NAMALWA (cell line): ENCODE measurements around the gene PRR19.
A peak's percentile ranks its signal among the peaks of the same experiment; 100 is the strongest.
"Not testable (repeated sequence)": the region's sequence is repeated elsewhere in the genome, so short reads cannot be mapped to it uniquely, and the experiment has no call there.

ENCODE experiments used
- DNase-seq: peaks from one replicate; pipeline ENCODE4 v3.0.0-alpha.2; 2015; ENCODE audit warnings: low spot score

PRR19 gene

GRCh38 chr19:42325896-42326771, 24.2 kb downstream of the PRR19 start:
- peak; percentile 62 for DNase-seq

- DNase-seq, result no peak
Observed at GRCh38 chr19:42326969-42327368, 25.0 kb downstream of the PRR19 start.

DNA sequence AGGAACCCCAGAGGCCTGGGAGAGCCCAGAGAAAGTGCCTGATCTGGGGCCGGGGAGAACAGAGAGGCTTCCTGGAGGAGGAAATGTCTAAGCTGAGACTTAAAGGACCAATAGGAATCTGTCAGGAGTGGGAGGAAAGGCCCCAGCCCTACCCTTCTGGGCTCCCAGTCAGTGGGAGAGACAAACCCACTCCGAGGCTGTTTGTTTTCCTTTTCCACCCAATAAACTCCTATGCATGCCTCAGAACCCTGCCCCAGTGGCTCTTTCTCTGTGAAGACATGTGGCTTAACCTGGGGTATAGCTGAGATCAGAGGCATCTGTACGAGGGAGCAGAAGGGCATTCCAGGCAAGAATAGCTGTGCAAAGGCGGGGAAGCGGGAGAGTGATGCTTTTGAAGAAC, 25.4 kb downstream of the PRR19 start:
- no peak for DNase-seq

DNA sequence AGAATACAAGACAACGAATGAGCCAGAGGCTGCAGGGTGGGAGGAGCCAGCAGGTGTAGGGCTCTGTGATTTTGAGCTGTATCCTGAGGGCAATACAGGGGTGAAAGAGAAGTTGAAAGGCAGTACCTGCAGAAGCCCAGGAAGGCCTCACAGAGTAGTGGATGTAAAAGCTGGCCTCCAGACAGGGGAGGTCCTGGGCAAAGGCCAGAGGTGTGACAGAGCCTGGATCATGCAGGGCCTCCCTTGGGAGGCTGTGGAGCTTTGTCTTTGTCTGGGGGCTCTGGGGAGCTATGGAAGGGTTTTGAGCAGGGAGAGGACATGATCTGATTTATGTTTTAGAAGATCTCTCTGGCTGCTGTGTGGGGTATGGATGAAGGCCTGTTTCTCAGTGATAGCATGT, 26.2 kb downstream of the PRR19 start:
- DNase-seq, result no peak

DNA sequence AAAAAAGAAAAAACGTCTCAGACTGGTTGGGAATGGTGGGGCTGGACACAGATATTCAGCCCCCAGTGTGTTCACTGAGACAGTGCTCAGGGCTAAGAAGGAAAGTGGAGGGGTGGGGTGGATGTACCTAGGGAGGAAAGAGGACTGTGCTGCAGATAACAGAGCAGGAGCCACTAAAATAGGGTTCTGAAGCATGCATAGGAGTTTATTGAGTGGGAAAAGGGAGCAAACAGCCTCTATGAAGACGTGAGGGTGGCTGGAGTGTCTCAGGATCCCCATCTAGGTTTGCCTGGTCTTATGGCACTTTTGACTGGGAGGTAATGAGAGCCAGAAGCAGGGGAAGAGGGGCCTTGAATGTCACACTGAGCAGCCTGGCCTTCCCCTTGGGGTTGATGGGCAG, 26.9 kb downstream of the PRR19 start:
- DNase-seq, result no peak

DNA sequence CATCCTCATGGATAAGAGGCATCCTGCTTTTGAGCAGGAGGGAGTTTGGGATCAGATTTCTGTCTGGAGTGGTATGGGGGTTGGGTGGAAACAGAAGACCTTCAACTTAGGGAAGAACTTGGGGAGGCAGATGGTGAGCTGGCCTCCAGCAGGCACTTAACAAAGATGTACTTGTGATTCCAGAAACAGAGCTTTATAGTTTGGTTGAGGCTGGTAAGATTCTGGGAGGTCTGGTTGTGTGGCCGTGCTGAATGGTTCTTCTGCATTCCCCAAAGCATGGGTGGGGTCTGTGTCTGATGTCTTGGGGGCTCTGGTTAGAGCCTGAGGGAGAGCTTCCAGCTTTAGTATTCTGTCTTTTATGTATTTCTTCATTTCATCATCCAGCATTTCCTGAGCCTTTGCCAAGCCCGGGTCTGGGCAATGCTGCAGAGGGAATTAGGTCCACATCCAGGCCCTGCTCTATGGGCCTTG, 28.3 kb downstream of the PRR19 start:
- no peak for DNase-seq

GRCh38 chr19:42331333-42331732, 29.4 kb downstream of the PRR19 start:
- not testable (repeated sequence) for DNase-seq

- DNase-seq, result no peak
Observed at GRCh38 chr19:42332059-42332458, 30.1 kb downstream of the PRR19 start.

GRCh38 chr19:42333018-42333417, 31.1 kb downstream of the PRR19 start:
- no peak for DNase-seq

- DNase-seq, result no peak
Observed at GRCh38 chr19:42333975-42334696, 32.2 kb downstream of the PRR19 start.

- DNase-seq, result no peak
Observed at GRCh38 chr19:42334697-42335373, 32.9 kb downstream of the PRR19 start.

DNA sequence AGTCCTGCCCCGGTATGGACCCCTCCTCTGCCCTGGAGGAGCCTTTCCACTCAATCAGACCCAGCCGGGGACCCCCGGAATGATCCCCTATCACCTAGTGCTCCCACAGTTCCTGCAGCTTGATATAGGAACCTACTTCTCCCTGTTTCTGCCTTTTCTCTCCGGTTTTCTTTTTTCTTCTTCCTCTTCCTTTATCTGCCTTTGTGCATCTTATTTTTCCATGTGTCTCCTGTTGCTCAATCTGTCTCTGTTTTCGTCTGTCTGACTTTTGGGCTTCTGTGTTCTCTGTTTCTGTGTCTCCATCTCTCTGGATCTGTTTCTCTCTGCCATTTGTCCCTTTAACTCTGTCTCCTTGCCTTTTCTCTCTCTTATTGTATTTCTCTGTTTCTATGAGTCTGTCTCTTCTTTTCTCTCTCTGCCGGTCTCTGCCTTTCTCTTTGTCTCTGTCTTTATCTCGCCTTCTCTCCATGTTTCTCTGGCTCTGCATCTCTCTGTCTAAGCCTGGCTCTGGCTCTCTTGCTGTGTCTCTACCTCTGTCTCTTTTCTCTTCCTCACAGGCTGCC, 33.5 kb downstream of the PRR19 start:
- DNase-seq, result no peak

- DNase-seq, result no peak
Observed at GRCh38 chr19:42335971-42336370, 34.0 kb downstream of the PRR19 start.

- not testable (repeated sequence) for DNase-seq
Observed at GRCh38 chr19:42339126-42339860, 37.4 kb downstream of the PRR19 start.

GRCh38 chr19:42339922-42340321, 38.0 kb downstream of the PRR19 start:
- not testable (repeated sequence) for DNase-seq

- peak; percentile 29 for DNase-seq
Observed at GRCh38 chr19:42343344-42344110, 41.6 kb downstream of the PRR19 start.

DNA sequence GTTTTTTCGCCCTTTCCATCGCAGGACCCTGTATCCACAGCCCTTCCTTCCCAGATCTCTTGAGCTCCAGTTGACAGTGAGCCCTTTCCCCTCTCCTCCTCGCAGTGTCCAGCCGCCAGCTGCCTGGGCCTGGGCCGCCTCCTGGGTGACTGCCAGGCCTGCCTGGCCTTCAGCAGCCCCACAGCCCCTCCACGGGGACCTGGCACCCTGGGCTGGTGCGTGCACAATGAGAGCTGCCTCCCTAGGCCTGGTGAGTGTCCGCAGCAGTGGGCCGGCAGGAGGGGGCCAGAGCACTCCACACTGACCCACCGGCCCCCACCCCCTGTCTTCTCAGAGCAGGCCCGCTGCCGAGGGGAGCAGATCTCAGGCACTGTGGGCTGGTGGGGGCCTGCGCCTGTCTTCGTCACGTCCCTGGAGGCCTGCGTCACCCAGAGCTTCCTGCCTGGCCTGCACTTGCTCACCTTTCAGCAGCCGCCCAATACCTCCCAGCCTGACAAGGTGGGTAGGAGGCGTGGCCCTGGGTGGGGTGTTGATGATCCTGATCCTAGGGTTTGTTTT, 42.5 kb downstream of the PRR19 start:
- no peak for DNase-seq

GRCh38 chr19:42345191-42345812, 43.4 kb downstream of the PRR19 start:
- DNase-seq, result no peak

GRCh38 chr19:42348211-42348610, 46.3 kb downstream of the PRR19 start:
- no peak for DNase-seq
